Lower leg skin (tissue), 4 donors: ENCODE results near the gene VPS54. TPM values are rescaled to one million over a fixed set of nuclear protein-coding genes. Genes with fewer than 3 reads are reported as not detected.

Source experiments
- DNase-seq, 2 donors: peaks; one replicate each; pipeline ENCODE4 v3.0.0-alpha.2; 2019; ENCODE audit warnings: low spot score in 2 of 2
- H3K4me3 ChIP-seq: fragments of 200-600 bp; sonication (generic); 2 replicates; pipeline ENCODE4 v1.5.1; 2017; ENCODE audit warnings: mild to moderate bottlenecking, low read depth; ENCODE audit not compliant: poor library complexity, severe bottlenecking
- CTCF ChIP-seq, 3 donors: fragments of 450-650 bp; IDR thresholded peaks; one replicate each; pipeline ENCODE4 v1.5.1; 2016; ENCODE audit warnings: antibody characterized with exemption in 3 of 3, mild to moderate bottlenecking in 3 of 3, moderate library complexity in 2 of 3
- POLR2A ChIP-seq, 2 donors: fragments of 450-650 bp; IDR thresholded peaks; one replicate each; pipeline ENCODE4 v1.6.1; 2016 to 2017; ENCODE audit warnings: antibody characterized with exemption in 2 of 2, mild to moderate bottlenecking in 1 of 2, moderate library complexity in 1 of 2
- WGBS, 2 donors: methylation state at CpG; one replicate each; pipeline ENCODE4 v1.1.5; 2018; 5-methylcytosine and 5-hydroxymethylcytosine counted together
- intact Hi-C: fragments of 100-400 bp; cut with DNase I; formaldehyde crosslinking; loops from one replicate; pipeline ENCODE4 v1.15.0; 2023; ENCODE audit warnings: low total_unique reads
- total RNA-seq, 4 donors: library from RNA; depleted of rRNA; stranded (reverse); fragments of >200 nt; gene quantifications; one replicate each; pipeline ENCODE4 v1.1.0, GENCODE V29; 2016

Gene VPS54
- total RNA-seq, 4 donors from 2014 or later = 14.8 to 26.4 (median 20.9) TPM

- DNase-seq = no peak
- H3K4me3 ChIP-seq = no peak overlapping the region
- no peak for TF ChIP-seq POLR2A (IDR thresholded peaks at IDR 0.05)
- TF ChIP-seq CTCF (IDR thresholded peaks at IDR 0.05) = no peak
- intact Hi-C loops = no loop called here
Measured at GRCh38 chr2:64062840-64063239, 43.6 kb upstream of the VPS54 start.

- TF ChIP-seq CTCF (IDR thresholded peaks at IDR 0.05) (no peak), POLR2A (IDR thresholded peaks at IDR 0.05) (no peak)
- intact Hi-C loops = no loop called here
- no peak for DNase-seq
- no peak overlapping the region for H3K4me3 ChIP-seq
Measured at GRCh38 chr2:64059270-64059669, 40.0 kb upstream of the VPS54 start.

- H3K4me3 ChIP-seq = no peak overlapping the region
- whole genome bisulfite sequencing, 2 donors = 64 to 74% methylated on average over 2 of the region's 2 CpGs
- TF ChIP-seq POLR2A (IDR thresholded peaks at IDR 0.05) = no peak
- TF ChIP-seq CTCF (IDR thresholded peaks at IDR 0.05) = no peak
- intact Hi-C loops = no loop called here
- no peak for DNase-seq
Measured at GRCh38 chr2:64056021-64056420, 36.8 kb upstream of the VPS54 start.

- no peak for DNase-seq
- TF ChIP-seq CTCF (IDR thresholded peaks at IDR 0.05) (no peak), POLR2A (IDR thresholded peaks at IDR 0.05) (no peak)
- intact Hi-C loops = no loop called here
- H3K4me3 ChIP-seq = no peak overlapping the region
- WGBS, 2 donors = 71 to 79% methylated on average over 4 of the region's 4 CpGs
Measured at GRCh38 chr2:64054161-64054915, 35.1 kb upstream of the VPS54 start.

- WGBS, 2 donors = 87% methylated on average over 3 of the region's 3 CpGs
- intact Hi-C loops = no loop called here
- no peak for DNase-seq
Measured at GRCh38 chr2:64052463-64053241, 33.4 kb upstream of the VPS54 start.

More at GRCh38 chr2:64052463-64053241, 33.4 kb upstream of the VPS54 start:
- TF ChIP-seq POLR2A (IDR thresholded peaks at IDR 0.05) (no peak), CTCF (IDR thresholded peaks at IDR 0.05) (no peak)
- H3K4me3 ChIP-seq = no peak overlapping the region
